NCI-H2171 treated with DMSO at 0.1 percent for 48 hours (cell line): ENCODE results near the gene MMP24OS.
A peak's percentile ranks its signal among the peaks of the same experiment; 100 is the strongest.

ENCODE experiments used
- DNase-seq: peaks from one replicate; lab custom pipeline; 2025; lab: John Stamatoyannopoulos, UW

The MMP24OS gene

GRCh38 chr20:35306931-35307517 is 29.1 kb upstream of the MMP24OS start:
- peak; percentile 36 for DNase-seq

DNA sequence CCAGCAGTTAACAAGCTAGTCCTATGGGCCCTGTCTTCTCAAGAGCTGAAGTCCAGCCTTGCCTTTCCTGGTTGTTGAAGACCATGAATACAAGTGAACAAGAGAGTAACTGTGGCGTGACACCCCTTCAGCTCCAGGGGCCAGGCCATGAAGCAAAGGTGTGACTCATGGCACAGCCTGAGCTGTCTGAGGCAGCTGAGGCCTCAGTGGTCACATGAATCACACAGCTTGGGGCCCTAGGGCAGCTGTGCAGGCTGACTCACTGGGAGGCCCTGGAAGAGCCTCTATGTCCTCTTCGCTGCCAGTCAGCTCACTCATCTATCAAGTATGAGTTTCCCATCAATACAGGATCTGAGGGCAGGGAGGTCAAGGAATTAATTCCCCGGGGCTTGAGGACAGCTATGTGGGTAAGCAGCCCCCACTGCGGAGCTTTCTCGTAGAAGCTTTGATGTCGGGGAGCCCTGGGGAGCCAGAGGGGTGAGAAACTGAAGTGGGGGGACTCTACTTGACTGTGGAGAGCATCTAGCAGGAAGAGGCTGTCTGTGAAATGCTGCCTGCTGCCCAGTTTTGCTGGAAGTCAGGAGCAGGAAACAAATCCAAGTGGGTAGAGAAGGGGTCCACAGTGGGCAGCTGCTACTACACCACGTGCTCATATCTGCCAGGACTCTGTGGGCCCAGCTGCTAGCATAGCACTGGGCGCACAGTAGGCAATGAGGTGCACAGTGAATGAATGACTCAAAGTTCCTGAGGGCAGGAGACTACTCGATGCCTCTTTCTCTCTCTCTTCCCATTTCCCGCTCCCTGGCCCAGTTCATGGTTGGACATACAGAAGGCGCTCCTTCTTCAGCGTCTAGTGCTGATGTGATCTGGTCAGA is 28.0 kb upstream of the MMP24OS start:
- DNase-seq, result no peak

- no peak for DNase-seq
These were observed 27.0 kb upstream of the MMP24OS start for GRCh38 chr20:35304956-35305355.

DNA sequence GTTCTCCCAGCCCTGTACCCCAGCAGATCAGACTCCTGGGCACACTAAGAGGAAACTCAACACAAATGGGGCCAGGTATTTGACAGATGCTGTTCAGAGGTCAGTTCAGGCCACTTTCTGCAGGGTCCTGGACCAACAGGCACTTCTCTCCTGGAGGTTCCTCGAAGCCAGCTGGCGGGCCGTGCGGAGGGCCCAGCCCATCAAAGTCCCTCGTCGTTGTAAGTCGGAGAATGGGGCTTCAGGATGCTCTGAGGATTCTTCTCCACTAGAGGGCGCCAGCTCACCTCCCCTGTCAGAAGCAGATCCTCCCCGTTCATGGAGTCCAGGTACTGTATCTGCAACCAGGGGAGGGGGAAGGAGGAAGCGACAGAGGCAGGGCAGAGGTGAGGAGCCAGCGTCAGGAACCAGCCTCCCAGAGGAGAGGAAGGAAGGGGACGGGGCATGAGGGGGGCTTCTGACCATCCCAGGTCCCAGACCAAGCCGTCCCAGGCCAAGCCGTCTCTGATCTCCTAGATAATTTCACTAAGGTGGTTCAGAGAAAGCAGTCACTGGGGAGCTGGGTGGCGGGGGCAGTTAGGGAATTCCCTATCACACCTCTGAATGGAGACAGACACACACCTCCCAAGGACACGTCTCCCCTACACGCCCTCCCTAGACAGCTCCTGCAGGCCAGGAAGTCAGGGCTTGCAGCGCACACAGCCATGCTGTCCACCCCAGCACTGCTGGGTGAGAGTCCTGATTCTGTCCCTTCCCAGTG is 26.0 kb upstream of the MMP24OS start:
- DNase-seq, result peak; percentile 93

DNA sequence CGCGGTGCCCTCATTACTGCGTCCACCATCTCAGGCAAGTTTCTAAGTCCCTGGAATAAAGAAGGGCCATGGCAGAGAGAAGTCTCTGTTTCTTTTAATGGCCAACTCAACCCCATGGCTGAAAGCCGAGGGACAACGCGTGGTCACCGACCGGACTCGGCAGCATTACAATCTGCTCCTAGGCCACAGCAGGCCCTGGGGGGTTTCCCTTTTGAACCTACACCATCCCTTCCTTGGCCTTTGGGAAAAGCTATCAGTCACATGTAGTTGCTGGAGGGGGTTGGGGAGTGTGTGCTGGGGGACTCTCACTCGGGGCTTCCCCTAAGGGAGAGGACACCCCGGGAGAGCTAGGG is 25.4 kb upstream of the MMP24OS start:
- no peak for DNase-seq

DNA sequence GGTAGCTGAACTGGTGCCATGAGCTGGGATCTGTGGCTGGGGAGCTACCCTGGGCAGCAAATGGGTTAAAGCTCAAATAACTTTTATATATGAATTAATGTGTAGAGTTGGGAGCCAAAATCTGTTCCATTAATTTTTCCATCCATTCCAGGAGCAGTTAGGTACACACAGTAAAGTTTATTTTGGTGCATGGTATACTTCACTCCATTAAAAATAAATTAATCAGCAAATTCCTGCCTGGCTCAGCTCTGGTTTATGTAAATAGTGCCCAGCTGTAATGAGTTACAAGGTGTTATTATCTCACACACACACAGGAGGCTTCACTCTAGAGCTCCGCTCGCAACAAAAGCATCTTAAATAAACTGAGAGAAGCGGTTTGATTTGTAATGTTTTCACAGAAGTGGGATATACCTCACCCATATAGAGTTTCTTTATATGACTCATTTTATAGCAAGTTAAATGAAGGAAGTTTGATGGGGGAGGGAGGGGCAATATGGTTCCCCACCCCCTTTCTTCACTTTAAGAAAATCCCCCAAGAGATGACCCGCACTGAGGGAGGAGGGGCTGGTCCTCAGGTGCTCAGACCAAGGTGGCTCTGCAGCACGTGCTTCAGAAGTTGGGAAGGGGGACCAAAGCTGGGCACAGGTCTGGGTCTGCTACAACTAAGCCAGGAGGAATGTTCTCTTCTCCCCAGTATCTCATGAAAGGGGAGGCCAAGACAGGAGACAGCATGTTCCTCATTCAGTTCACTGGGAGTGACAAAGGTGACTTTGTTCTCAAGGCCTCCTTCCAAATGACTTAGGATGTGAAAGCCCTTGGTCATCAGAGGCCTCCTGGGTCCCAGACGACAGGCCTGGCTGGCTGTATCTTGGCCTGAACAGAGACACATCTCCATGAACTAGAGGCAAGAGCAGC is 24.8 kb upstream of the MMP24OS start:
- no peak for DNase-seq

GRCh38 chr20:35301426-35301825 is 23.5 kb upstream of the MMP24OS start:
- DNase-seq, result no peak

DNA sequence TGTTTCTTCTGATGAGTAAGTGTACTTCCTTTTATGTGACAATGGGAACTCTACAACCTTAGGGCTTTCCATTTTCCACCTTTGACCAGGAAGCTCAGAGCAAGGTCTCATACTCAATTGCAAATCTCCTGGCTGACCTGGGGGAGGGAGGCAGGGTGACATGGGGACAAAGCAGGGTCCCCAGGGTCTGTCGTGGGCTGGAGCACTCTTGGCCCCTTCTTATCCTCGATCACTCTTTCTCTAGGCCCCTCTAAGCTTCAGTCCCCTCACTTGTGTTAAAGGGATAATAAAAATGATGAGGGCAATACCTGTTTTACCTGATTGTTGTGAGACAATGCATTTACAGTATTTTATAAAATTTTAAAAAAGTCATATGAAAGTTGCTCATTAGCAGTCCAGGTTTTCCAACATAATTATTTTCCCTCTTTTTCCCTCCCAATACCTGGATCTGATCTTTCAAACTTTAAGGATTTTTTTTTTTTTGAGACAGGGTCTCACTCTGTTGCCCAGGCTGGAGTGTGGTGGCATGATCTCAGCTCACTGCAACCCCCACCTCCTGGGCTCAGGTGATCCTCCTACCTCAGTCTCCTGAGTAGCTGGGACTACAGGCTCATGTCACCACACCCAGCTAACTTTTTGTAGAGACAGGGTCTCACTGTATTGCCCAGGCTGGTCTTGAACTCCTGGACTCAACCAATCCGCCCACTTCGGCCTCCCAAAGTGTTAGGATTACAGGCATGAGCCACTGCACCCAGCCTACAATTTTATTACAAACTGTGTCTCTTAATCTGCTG is 22.7 kb upstream of the MMP24OS start:
- no peak for DNase-seq

- DNase-seq, result peak; percentile 34
These were observed 21.9 kb upstream of the MMP24OS start for GRCh38 chr20:35299780-35300179.

- DNase-seq, result no peak
These were observed 20.3 kb upstream of the MMP24OS start for GRCh38 chr20:35298264-35298663.

DNA sequence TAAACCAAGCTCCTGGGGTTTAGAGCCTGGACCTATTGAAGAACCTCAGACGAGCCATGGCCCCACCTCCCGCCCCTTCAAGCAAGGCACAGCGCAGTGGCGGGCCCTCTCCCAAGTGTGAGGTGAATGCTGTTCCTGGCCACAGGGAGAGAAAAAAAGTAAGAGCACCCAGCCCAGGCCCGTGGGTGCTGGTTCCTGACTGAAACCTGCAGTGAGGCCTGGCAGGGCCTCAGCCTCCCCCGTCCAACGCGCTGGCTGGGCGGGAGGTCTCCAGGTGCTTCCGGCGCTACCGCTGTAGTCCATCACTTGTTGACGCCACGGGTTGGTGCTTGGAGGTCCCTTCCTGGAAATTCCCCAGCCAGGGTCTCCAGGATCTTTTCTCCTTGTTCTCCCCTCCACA is 19.8 kb upstream of the MMP24OS start:
- DNase-seq, result no peak

DNA sequence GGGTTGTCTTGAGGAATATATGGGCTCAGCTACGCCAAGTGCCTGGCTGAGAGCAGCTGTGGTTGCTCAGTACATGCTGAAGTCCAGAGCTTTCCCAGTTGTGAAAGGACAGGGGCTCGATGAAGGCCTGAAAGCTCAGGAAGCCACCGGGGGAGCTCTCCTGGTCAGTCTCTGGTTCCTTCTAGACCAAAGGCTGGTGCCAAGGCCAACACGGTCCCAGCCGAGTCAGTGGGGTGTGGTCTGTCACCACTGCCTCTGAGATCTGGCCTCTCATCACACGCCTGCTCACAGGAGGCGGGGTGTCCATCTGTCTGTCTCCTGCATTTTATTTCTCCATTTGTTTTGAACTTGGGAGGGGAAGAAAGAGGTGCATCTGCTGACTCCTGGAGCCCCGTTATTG is 19.2 kb upstream of the MMP24OS start:
- no peak for DNase-seq

DNA sequence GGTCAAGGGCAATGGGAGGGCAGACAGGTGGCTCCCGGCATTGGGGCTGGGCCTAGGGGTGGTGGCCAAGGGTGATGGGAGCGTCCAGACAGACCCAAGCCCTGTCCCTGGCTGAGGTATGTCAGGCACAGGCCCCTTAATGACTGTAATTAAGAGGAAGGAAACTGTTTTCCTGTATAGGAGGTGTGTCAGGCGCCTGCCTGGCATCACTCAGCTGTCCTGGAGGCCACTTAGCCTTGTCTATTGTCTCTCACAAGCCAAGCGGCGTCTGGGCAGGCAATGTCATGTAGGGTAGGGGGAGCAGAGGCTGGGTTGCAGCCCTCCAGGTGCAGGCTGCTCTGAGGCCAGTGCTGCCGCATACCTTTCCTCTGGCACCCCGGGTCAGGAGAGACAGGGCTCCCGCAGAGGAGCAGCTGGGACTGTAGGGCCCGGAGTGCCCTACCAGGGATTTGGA is 18.2 kb upstream of the MMP24OS start:
- no peak for DNase-seq

- DNase-seq, result no peak
These were observed 17.8 kb upstream of the MMP24OS start for GRCh38 chr20:35295674-35296073.

GRCh38 chr20:35295058-35295457 is 17.1 kb upstream of the MMP24OS start:
- no peak for DNase-seq

- no peak for DNase-seq
These were observed 16.4 kb upstream of the MMP24OS start for GRCh38 chr20:35294293-35294685.

DNA sequence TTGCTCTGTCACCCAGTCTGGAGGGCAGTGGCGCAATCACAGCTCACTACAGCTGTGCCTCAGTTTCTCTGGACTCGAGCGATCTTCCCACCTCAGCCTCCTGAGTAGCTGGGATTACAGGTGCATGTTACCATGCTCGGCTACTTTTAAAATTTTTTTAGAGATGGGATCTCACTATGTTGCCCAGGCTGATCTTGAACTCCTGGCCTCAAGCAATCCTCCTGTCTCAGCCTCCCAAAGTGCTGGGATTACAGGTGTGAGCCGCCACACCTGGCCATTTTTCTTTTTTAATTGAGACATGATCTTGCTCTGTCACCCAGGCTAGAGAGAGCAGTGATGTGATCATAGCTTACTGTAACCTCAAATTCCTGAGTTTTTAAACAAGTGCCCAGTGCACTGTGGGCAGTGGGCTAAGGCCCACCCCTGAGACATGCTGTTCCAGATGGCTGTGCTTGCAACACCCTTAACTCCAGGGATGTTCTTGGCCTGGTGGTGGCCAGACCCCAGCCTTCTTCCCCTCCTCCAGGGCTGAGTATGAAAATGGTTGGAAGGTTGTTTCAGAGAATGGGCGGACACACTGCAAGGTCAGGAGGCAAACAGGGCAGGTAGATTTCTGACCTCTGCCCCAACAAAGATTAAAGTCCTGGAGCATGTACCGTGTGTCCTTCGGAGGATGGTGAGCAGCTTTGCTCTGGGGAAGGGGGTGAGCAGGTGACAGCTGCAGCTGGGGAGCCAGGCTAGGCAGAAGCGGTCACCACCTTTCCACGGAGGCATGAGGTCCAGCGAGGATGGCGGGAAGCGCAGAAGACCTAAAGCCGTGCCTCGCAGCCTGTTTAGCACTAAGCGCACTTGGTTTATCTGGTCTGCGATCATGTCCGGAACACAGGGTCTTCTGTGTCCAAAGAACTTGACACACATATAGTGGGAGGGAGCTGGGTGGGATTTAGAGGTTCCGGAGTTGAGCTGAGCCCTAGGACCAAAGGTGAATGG is 15.7 kb upstream of the MMP24OS start:
- no peak for DNase-seq

DNA sequence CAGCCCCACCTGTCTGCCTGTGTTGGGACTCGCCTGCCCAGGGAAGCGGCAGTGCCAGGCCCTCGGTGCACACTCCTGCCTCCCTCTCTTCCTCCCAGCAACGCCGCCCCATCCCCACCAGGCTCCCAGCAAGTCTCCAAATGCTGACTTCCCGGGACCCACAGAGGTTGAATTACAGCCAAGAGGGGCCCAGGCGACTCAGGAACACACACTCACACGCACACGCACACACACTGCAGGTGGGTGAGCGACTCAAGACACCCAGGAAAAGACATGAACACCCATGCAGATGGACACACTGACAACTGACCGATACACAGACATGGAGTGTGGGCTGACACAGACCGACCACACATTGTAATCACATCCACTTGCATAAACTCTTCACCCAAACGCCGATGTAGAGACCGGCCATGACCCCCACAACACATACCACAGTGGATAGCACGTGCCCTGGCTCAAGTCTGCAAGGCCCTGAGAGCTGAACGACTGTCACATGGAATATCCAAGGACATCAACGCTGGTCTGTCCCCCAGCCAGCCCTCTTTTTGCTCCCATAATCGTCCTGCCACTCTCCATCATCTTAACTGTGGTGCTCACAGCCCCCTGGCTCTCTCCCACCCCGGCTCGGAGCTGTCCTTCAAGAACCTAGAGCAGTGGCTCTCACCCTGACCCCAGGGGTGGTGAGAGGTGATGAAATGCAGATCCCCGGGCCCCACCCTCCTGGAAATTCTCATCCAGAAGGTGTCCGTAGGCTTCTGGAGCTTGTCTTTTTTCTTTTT is 14.8 kb upstream of the MMP24OS start:
- no peak for DNase-seq
